GF-D8 (cell line): ENCODE data around the gene SPTSSB.

Experiments
- DNase-seq: peaks from one replicate; lab custom pipeline; 2025; lab: John Stamatoyannopoulos, UW

Gene SPTSSB

GRCh38 chr3:161371441-161372320, at the start of gene SPTSSB:
Gene SPTSSB (minus strand): TSS chr3:161371517. CDS start chr3:161346323, 25,194 bp downstream.
- DNase-seq = no peak

- no peak for DNase-seq
Observed at GRCh38 chr3:161420746-161421145, 49.4 kb upstream of the SPTSSB start.

- no peak for DNase-seq
Observed at GRCh38 chr3:161419555-161420333, 48.4 kb upstream of the SPTSSB start.

- no peak for DNase-seq
Observed at GRCh38 chr3:161415506-161416231, 44.4 kb upstream of the SPTSSB start.

GRCh38 chr3:161414907-161415306, 43.6 kb upstream of the SPTSSB start:
- DNase-seq = no peak

- DNase-seq = no peak
Observed at GRCh38 chr3:161413855-161414210, 42.5 kb upstream of the SPTSSB start.

GRCh38 chr3:161413127-161413854, 42.0 kb upstream of the SPTSSB start:
- no peak for DNase-seq

- no peak for DNase-seq
Observed at GRCh38 chr3:161412123-161412522, 40.8 kb upstream of the SPTSSB start.

GRCh38 chr3:161409858-161410257, 38.5 kb upstream of the SPTSSB start:
- DNase-seq = no peak

- DNase-seq = peak; percentile 18
Observed at GRCh38 chr3:161409069-161409468, 37.8 kb upstream of the SPTSSB start.

- no peak for DNase-seq
Observed at GRCh38 chr3:161406594-161407555, 35.6 kb upstream of the SPTSSB start.

- DNase-seq = no peak
Observed at GRCh38 chr3:161405836-161406235, 34.5 kb upstream of the SPTSSB start.

GRCh38 chr3:161405087-161405486, 33.8 kb upstream of the SPTSSB start:
- DNase-seq = no peak

- DNase-seq = no peak
Observed at GRCh38 chr3:161403251-161403650, 31.9 kb upstream of the SPTSSB start.

GRCh38 chr3:161401389-161401788, 30.1 kb upstream of the SPTSSB start:
- peak; percentile 57 for DNase-seq

- no peak for DNase-seq
Observed at GRCh38 chr3:161400650-161401049, 29.3 kb upstream of the SPTSSB start.

- DNase-seq = no peak
Observed at GRCh38 chr3:161395115-161396012, 24.0 kb upstream of the SPTSSB start.

GRCh38 chr3:161393803-161394202, 22.5 kb upstream of the SPTSSB start:
- no peak for DNase-seq

- no peak for DNase-seq
Observed at GRCh38 chr3:161393310-161393709, 22.0 kb upstream of the SPTSSB start.

- DNase-seq = no peak
Observed at GRCh38 chr3:161392853-161393252, 21.5 kb upstream of the SPTSSB start.
